Activated CD8-positive, alpha-beta T cell treated with anti-CD3 and anti-CD28 coated beads, Interleukin-2, amount 10 ng/mL, durations not matched to agents 7 days and 5 days (primary cell): ENCODE measurements around the gene AKNA. TPM values are rescaled to one million over a fixed set of nuclear protein-coding genes. Genes with fewer than 3 reads are reported as not detected.

Experiments used
- ATAC-seq: fragments of 150-1000 bp; cut with Tn5 transposase; one replicate; pipeline ENCODE4 v1.10.0; 2021; ENCODE audit warnings: moderate library complexity
- CTCF ChIA-PET: fragments of 350-600 bp; sonication (Branson Sonifier 250); formaldehyde crosslinking; loops from one replicate; lab custom pipeline; 2021; ENCODE audit warnings: antibody characterized with exemption; lab: Charles Lee
- POLR2A ChIA-PET: fragments of 350-600 bp; sonication (Branson Sonifier 250); formaldehyde crosslinking; loops from one replicate; lab custom pipeline; 2021; ENCODE audit warnings: antibody characterized with exemption; lab: Charles Lee
- DNase-seq: peaks from one replicate; pipeline ENCODE4 v3.0.0-alpha.2; 2020
- H3K27ac Mint-ChIP-seq: one replicate; pipeline ENCODE4 v1.8.0; 2021; ENCODE audit warnings: mild to moderate bottlenecking, mixed read lengths
- H3K27me3 Mint-ChIP-seq: one replicate; pipeline ENCODE4 v1.8.0; 2021; ENCODE audit warnings: low read depth, mixed read lengths
- H3K36me3 Mint-ChIP-seq: one replicate; pipeline ENCODE4 v1.8.0; 2021; ENCODE audit warnings: low read depth, mixed read lengths
- H3K4me1 Mint-ChIP-seq: one replicate; pipeline ENCODE4 v1.8.0; 2021; ENCODE audit warnings: low read depth, mixed read lengths
- H3K4me3 Mint-ChIP-seq: one replicate; pipeline ENCODE4 v1.8.0; 2021; ENCODE audit warnings: mild to moderate bottlenecking, mixed read lengths
- H3K9me3 Mint-ChIP-seq: one replicate; pipeline ENCODE4 v1.8.0; 2022; ENCODE audit warnings: mixed read lengths; ENCODE audit not compliant: insufficient read depth
- total RNA-seq, 2 experiments: library from RNA; stranded (reverse); gene quantifications; one replicate each; pipeline ENCODE4 v1.2.3, GENCODE V29; 2021

The AKNA gene, protein sequence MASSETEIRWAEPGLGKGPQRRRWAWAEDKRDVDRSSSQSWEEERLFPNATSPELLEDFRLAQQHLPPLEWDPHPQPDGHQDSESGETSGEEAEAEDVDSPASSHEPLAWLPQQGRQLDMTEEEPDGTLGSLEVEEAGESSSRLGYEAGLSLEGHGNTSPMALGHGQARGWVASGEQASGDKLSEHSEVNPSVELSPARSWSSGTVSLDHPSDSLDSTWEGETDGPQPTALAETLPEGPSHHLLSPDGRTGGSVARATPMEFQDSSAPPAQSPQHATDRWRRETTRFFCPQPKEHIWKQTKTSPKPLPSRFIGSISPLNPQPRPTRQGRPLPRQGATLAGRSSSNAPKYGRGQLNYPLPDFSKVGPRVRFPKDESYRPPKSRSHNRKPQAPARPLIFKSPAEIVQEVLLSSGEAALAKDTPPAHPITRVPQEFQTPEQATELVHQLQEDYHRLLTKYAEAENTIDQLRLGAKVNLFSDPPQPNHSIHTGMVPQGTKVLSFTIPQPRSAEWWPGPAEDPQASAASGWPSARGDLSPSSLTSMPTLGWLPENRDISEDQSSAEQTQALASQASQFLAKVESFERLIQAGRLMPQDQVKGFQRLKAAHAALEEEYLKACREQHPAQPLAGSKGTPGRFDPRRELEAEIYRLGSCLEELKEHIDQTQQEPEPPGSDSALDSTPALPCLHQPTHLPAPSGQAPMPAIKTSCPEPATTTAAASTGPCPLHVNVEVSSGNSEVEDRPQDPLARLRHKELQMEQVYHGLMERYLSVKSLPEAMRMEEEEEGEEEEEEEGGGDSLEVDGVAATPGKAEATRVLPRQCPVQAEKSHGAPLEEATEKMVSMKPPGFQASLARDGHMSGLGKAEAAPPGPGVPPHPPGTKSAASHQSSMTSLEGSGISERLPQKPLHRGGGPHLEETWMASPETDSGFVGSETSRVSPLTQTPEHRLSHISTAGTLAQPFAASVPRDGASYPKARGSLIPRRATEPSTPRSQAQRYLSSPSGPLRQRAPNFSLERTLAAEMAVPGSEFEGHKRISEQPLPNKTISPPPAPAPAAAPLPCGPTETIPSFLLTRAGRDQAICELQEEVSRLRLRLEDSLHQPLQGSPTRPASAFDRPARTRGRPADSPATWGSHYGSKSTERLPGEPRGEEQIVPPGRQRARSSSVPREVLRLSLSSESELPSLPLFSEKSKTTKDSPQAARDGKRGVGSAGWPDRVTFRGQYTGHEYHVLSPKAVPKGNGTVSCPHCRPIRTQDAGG (N-terminal part only)
- total RNA-seq: 100 to 1,000 TPM; 413 to 430 TPM

DNA sequence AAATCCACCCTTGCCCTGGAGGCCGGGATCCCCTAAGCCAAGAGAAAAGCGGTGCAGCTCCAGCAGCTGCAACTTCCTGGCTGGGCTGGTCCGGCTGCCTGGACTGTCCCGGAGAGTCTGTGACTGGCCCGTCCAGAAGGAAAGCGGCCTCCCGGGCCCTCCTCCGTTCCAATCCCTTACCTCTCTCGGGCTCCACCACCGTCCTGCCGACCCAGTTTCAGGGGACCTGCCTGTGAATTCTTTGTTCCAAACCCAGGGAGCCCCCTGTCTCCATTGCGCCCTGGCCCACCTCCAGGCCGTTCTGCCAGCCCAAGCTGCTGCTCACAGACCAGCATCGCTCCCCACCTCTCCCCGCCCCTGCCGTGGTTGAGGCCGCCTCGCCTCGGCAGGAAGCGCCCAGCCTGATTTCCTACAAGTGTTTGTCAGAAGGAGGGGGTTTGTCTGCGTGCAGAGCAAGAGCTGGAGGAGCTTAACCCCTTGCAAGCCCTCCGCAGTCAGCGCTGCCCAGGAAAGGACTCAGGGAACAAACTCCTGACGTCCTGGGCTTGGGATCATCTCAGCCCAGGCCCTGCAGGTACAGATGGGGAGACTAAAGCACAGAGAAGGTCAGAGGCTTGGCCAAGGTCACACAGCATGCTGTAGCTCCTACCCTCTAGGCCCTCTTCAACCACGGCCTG is at the start of gene AKNA:
TSS of gene AKNA (minus strand) at position 303 of the 677 bp plus-strand sequence. CDS start 6,649 bp downstream, outside the sequence.
- peak; percentile 94 for DNase-seq
- ATAC-seq: peak; percentile 49
- peak within 1 kb of the TSS; percentile 99 for H3K4me3 Mint-ChIP-seq
- peak within 1 kb of the TSS; percentile 95 for H3K27ac Mint-ChIP-seq
- H3K4me1 Mint-ChIP-seq: peaks cover 49% of the 10 kb centered on the region
- no peaks in the 10 kb centered on the region for H3K27me3 Mint-ChIP-seq
- H3K9me3 Mint-ChIP-seq: no peaks in the 10 kb centered on the region
- H3K36me3 Mint-ChIP-seq: peaks cover 90% of the 10 kb centered on the region
- ChIA-PET CTCF (interaction anchor here (1.0 to 11.0 kb wide), 13 partner anchors 8 to 266 kb away, joined by 3 to 116 read pairs (median 10); no protein-coding TSS in a partner anchor), POLR2A (interaction anchor here (0.8 to 11.1 kb wide), 12 partner anchors 8 to 304 kb away, joined by 3 to 407 read pairs (median 5); partner anchors contain the start of gene ATP6V1G1)

DNA sequence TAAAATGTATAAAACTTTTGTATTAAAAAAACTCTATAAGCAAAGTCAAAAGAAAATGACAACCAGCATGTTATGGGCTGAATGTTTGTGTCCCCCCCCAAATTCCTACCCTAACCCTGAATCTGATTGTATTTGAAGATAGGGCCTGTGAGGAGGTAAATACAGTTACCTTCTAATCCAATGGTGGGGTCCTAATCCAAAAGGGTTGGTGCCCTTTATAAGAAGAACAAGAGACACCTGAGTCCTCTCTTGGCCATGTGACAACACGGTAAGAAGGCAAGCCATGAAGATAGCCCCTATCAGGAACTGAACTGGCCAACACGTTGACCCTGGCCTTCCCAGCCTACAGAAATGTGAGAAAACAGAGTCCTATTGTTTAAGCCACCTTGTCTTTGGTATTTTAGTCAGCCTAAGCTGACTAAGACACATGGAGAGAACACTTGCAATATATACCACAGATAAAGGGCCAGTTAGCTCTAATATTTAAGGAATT is 49.7 kb upstream of the AKNA start:
- CTCF ChIA-PET: interaction anchor here (1.4 to 5.8 kb wide), 3 partner anchors 8 to 215 kb away, joined by 3 to 57 read pairs (median 29); no protein-coding TSS in a partner anchor
- POLR2A ChIA-PET: no interaction called here

DNA sequence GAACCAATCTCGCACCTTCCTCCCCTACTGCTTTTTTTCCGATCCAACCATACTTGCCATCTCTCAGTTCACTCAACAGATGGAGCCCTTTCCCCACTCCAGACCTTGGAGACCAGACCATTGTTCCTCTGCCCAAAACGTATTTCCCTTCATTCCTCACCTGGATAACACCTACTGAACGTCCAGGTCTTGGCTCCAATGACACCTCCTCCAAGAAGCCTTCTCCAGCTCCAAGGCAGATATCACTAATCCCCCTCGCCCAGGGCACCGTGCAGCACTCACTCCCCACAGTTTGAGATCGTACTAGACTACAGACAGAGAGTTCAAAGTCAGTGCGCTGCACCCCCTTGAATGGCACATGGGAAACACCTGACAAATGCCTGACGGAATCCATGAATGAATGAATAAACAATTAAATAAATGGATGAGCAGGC is 47.1 kb upstream of the AKNA start:
- POLR2A ChIA-PET: no interaction called here
- no peak for DNase-seq

More for the DNA sequence above, 49.7 kb upstream of the AKNA start:
- no peak for ATAC-seq
- Mint-ChIP-seq H3K4me3 (no peak overlapping the region), H3K27me3 (no peaks in the 10 kb centered on the region), H3K4me1 (peaks cover 6% of the 10 kb centered on the region), H3K27ac (no peak overlapping the region), H3K9me3 (no peaks in the 10 kb centered on the region), H3K36me3 (no peaks in the 10 kb centered on the region)
- no peak for DNase-seq

DNA sequence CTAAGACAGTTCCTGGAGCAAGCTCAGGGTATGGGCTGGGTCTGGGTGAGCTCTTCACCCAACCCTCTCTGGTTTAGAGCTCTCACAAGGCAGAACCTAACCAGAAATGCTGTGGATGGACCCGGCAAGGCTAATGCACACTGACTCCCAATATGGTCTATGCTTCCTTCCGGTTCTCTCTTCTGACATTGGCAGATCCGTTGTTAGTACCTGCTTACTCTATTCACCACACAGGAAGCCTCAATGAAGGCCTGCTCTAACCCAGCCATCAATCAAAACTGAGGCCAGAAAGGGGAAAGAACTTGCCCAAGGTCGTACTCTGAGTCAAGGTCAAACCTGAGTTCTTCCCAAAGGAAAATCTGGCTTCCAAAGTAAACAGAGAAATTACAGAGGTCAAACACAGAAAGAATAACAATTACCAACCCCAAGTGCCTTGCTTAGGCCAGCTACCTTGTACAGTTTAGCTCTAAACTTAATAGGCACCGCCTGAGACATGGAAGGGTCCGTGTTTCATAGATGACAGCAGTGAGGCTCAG is 46.0 kb upstream of the AKNA start:
- Mint-ChIP-seq H3K27ac (peak overlapping the region; percentile 69), H3K36me3 (no peaks in the 10 kb centered on the region), H3K4me3 (no peak overlapping the region), H3K9me3 (no peaks in the 10 kb centered on the region), H3K27me3 (peaks cover 3% of the 10 kb centered on the region), H3K4me1 (peaks cover 6% of the 10 kb centered on the region)
- CTCF ChIA-PET: interaction anchor here (1.1 to 5.8 kb wide), 7 partner anchors 10 to 219 kb away, joined by 3 to 57 read pairs (median 5); no protein-coding TSS in a partner anchor
- peak; percentile 51 for DNase-seq
- ATAC-seq: peak; percentile 88
- POLR2A ChIA-PET: interaction anchor here (1.0 kb wide), 1 partner anchor 28 kb away, joined by 4 read pairs; no protein-coding TSS in a partner anchor

More for the DNA sequence above, 47.1 kb upstream of the AKNA start:
- Mint-ChIP-seq H3K27ac (no peak overlapping the region), H3K36me3 (no peaks in the 10 kb centered on the region), H3K27me3 (peaks cover under 1% of the 10 kb centered on the region), H3K9me3 (no peaks in the 10 kb centered on the region), H3K4me1 (peaks cover 6% of the 10 kb centered on the region), H3K4me3 (no peak overlapping the region)
- ATAC-seq: peak; percentile 30
- CTCF ChIA-PET: interaction anchor here (0.9 to 5.8 kb wide), 14 partner anchors 9 to 237 kb away, joined by 3 to 57 read pairs (median 4); partner anchors contain the start of genes ATP6V1G1 and WHRN

DNA sequence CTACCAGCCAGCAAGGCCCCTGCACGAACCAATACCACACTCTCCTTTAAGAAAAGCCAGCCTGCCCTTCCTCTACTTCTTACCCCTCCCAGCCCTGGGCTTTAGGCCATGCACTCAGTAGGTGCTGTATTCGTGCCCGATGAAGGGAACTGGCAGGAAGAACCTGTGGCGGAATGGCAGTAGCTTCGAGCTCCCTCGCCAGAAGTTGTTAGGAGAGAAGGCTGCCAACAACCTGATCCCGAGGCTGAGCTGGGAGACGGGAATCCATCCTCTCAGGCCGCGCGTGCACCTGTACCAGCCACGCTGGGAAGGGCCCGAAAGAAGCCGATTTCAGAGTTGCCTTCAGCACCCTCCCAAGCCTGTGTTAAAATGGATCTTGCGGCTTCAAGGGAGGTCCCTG is 45.3 kb upstream of the AKNA start:
- ChIA-PET POLR2A (interaction anchor here (0.6 kb wide), 1 partner anchor 72 kb away, joined by 3 read pairs; the partner anchor contains the start of gene WHRN), CTCF (interaction anchor here (1.1 to 5.8 kb wide), 7 partner anchors 10 to 220 kb away, joined by 3 to 57 read pairs (median 5); no protein-coding TSS in a partner anchor)
- Mint-ChIP-seq H3K27me3 (peaks cover 3% of the 10 kb centered on the region), H3K4me1 (peaks cover 6% of the 10 kb centered on the region), H3K4me3 (no peak overlapping the region), H3K27ac (no peak overlapping the region), H3K9me3 (no peaks in the 10 kb centered on the region), H3K36me3 (no peaks in the 10 kb centered on the region)
- ATAC-seq (no peak), DNase-seq (no peak)

DNA sequence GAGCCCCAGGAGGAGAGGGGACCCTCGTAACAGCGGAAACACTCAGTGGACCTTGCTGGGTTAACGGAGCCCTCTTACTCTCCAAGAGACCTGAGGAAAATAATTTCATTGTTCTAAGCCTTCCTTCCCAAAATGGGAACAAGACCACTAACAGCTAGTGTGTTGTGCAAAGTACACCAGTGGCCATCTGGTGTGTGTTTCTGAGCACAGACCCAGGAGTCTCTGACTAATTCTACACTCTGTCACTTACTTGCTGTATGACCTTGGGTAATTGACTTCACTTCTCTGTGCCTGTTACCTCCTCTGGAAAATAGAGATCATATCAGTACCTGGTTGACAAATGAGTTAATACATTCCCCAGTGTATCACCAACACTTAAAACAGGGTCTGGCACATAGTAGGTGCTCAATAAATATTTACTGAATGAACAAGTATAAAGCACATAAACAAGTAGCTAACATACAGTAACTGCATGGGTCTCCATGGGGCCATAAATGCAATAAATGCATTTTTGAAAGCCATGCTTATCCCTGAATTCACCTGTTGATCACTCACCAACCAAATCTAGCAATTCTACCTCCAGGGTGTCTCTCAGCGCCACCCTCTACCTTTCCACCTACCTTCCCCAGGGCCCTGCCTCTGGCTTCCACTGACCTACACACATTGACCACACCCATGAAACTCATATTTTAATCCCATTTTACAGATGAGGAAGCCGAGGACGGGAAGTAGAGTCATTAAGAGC is 44.7 kb upstream of the AKNA start:
- H3K4me3 Mint-ChIP-seq: no peak overlapping the region
- ATAC-seq: no peak
- DNase-seq: no peak
- ChIA-PET POLR2A (interaction anchor here (0.6 kb wide), 1 partner anchor 73 kb away, joined by 3 read pairs; the partner anchor contains the start of gene WHRN), CTCF (interaction anchor here (0.9 to 5.8 kb wide), 6 partner anchors 14 to 221 kb away, joined by 3 to 57 read pairs (median 6); no protein-coding TSS in a partner anchor)
- H3K27me3 Mint-ChIP-seq: peaks cover 3% of the 10 kb centered on the region
- H3K9me3 Mint-ChIP-seq: no peaks in the 10 kb centered on the region
- H3K27ac Mint-ChIP-seq: no peak overlapping the region
- no peaks in the 10 kb centered on the region for H3K36me3 Mint-ChIP-seq
- peaks cover 6% of the 10 kb centered on the region for H3K4me1 Mint-ChIP-seq

DNA sequence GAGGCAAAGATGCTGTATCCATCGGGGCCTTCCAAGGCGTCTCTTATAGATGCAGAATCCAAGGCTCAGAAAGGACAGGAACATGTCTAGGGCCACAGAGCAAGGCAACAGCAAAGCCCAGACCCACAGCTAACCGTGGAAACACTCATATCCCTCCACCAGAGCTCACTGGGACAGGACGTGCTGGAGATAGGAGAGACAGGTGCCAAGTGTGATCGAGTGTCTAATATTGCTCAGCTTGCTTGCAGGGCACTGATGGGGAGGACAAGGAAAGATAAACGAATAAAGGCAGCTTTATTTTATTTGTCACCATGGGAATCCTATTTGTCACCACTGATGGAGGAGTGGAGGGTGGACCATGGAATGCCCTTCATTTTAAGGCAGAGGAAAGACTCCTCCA is 44.0 kb upstream of the AKNA start:
- ATAC-seq (no peak), DNase-seq (no peak)
- CTCF ChIA-PET: interaction anchor here (0.8 to 5.7 kb wide), 4 partner anchors 26 to 221 kb away, joined by 3 to 29 read pairs (median 4); no protein-coding TSS in a partner anchor
- peaks cover 3% of the 10 kb centered on the region for H3K27me3 Mint-ChIP-seq
- H3K27ac Mint-ChIP-seq: no peak overlapping the region
- H3K4me3 Mint-ChIP-seq: no peak overlapping the region
- H3K4me1 Mint-ChIP-seq: peaks cover 6% of the 10 kb centered on the region
- H3K9me3 Mint-ChIP-seq: no peaks in the 10 kb centered on the region
- POLR2A ChIA-PET: no interaction called here
- H3K36me3 Mint-ChIP-seq: no peaks in the 10 kb centered on the region

DNA sequence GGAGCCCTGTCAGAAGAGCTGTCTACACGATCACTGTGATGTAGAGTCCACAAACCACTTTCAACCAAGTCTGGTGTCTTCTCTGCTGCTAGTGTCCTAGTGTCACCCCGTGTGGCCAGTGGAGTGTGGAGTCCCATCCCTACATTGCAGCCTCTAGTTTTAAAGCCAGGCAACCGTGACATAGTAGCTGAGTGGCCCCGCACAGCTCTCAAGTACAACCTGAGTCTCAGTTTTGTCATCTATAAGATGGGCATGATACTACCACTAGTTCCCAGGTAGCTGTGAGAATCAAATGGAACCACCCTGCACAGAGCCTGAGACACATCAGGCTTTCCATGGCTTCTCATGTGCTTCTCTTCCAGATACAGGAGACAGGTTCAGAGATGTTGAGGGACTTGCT is 43.2 kb upstream of the AKNA start:
- no peaks in the 10 kb centered on the region for H3K9me3 Mint-ChIP-seq
- ATAC-seq (no peak), DNase-seq (no peak)
- H3K36me3 Mint-ChIP-seq: no peaks in the 10 kb centered on the region
- no peak overlapping the region for H3K4me3 Mint-ChIP-seq
- ChIA-PET POLR2A (no interaction called here), CTCF (interaction anchor here (0.8 to 1.5 kb wide), 3 partner anchors 25 to 222 kb away, joined by 3 to 6 read pairs (median 4); no protein-coding TSS in a partner anchor)
- H3K27ac Mint-ChIP-seq: no peak overlapping the region
- peaks cover 6% of the 10 kb centered on the region for H3K4me1 Mint-ChIP-seq
- peaks cover 3% of the 10 kb centered on the region for H3K27me3 Mint-ChIP-seq

DNA sequence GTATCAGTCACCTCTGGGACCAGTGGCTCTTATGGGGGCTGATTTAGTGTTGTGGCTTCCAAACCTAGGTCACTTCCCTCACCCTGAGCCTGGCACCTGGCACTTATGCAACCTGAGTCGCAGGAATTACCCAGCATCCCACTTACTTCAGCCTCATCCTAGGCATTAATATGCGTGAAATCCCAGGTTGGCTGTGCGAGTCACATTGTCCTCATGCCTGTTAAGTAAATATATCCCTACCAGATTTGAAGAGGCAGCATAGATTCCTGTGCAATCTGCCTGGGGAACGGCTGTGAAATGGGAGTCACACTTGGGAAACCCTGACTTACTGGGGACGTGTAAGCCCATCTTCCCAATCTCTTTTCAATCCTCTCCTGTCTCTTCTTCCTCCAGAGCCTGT is 42.7 kb upstream of the AKNA start:
- H3K9me3 Mint-ChIP-seq: no peaks in the 10 kb centered on the region
- ATAC-seq (no peak), DNase-seq (no peak)
- H3K4me3 Mint-ChIP-seq: no peak overlapping the region
- ChIA-PET POLR2A (no interaction called here), CTCF (interaction anchor here (1.2 to 3.6 kb wide), 3 partner anchors 25 to 223 kb away, joined by 4 to 11 read pairs (median 7); no protein-coding TSS in a partner anchor)
- peaks cover 6% of the 10 kb centered on the region for H3K4me1 Mint-ChIP-seq
- peaks cover 3% of the 10 kb centered on the region for H3K27me3 Mint-ChIP-seq
- no peak overlapping the region for H3K27ac Mint-ChIP-seq
- no peaks in the 10 kb centered on the region for H3K36me3 Mint-ChIP-seq
